ENCODE results near the gene TRA2B.
A peak's percentile ranks its signal among the peaks of the same experiment; 100 is the strongest.

Gene TRA2B

GRCh38 chr3:185937689-185938374 lies at the start of gene TRA2B:
TSS of gene TRA2B (minus strand) at chr3:185938014. CDS start at chr3:185937860, 154 bp downstream.
- peak; percentile 93 for DNase-seq (ENCODE audit: low read depth, low spot score)

GRCh38 chr3:185986198-185986777 lies 48.5 kb upstream of the TRA2B start:
- DNase-seq (ENCODE audit: low read depth, low spot score): no peak

- no peak for DNase-seq (ENCODE audit: low read depth, low spot score)
Measured at GRCh38 chr3:185984203-185984602, 46.4 kb upstream of the TRA2B start.

GRCh38 chr3:185983495-185984141 lies 45.8 kb upstream of the TRA2B start:
- DNase-seq (ENCODE audit: low read depth, low spot score): no peak

- no peak for DNase-seq (ENCODE audit: low read depth, low spot score)
Measured at GRCh38 chr3:185982632-185983031, 44.8 kb upstream of the TRA2B start.

- no peak for DNase-seq (ENCODE audit: low read depth, low spot score)
Measured at GRCh38 chr3:185981621-185982020, 43.8 kb upstream of the TRA2B start.

- no peak for DNase-seq (ENCODE audit: low read depth, low spot score)
Measured at GRCh38 chr3:185979721-185980121, 41.9 kb upstream of the TRA2B start.

GRCh38 chr3:185978516-185978915 lies 40.7 kb upstream of the TRA2B start:
- DNase-seq (ENCODE audit: low read depth, low spot score): no peak

GRCh38 chr3:185977679-185978040 lies 39.8 kb upstream of the TRA2B start:
- no peak for DNase-seq (ENCODE audit: low read depth, low spot score)

GRCh38 chr3:185976977-185977678 lies 39.3 kb upstream of the TRA2B start:
- peak; percentile 25 for DNase-seq (ENCODE audit: low read depth, low spot score)

GRCh38 chr3:185976100-185976499 lies 38.3 kb upstream of the TRA2B start:
- no peak for DNase-seq (ENCODE audit: low read depth, low spot score)

- DNase-seq (ENCODE audit: low read depth, low spot score): no peak
Measured at GRCh38 chr3:185971579-185971978, 33.8 kb upstream of the TRA2B start.

GRCh38 chr3:185968168-185968567 lies 30.4 kb upstream of the TRA2B start:
- no peak for DNase-seq (ENCODE audit: low read depth, low spot score)

GRCh38 chr3:185966655-185967054 lies 28.8 kb upstream of the TRA2B start:
- DNase-seq (ENCODE audit: low read depth, low spot score): no peak

- no peak for DNase-seq (ENCODE audit: low read depth, low spot score)
Measured at GRCh38 chr3:185965496-185965895, 27.7 kb upstream of the TRA2B start.

- DNase-seq (ENCODE audit: low read depth, low spot score): no peak
Measured at GRCh38 chr3:185961675-185962232, 23.9 kb upstream of the TRA2B start.

- no peak for DNase-seq (ENCODE audit: low read depth, low spot score)
Measured at GRCh38 chr3:185960522-185961288, 22.9 kb upstream of the TRA2B start.

- DNase-seq (ENCODE audit: low read depth, low spot score): no peak
Measured at GRCh38 chr3:185959609-185960521, 22.1 kb upstream of the TRA2B start.

GRCh38 chr3:185958626-185959025 lies 20.8 kb upstream of the TRA2B start:
- DNase-seq (ENCODE audit: low read depth, low spot score): no peak

GRCh38 chr3:185956244-185956643 lies 18.4 kb upstream of the TRA2B start:
- DNase-seq (ENCODE audit: low read depth, low spot score): no peak
